ENCODE data around the gene TRERF1. TPM values are rescaled to one million over a fixed set of nuclear protein-coding genes. Genes with fewer than 3 reads are reported as not detected.
"Not testable (repeated sequence)": the region's sequence is repeated elsewhere in the genome, so short reads cannot be mapped to it uniquely, and the experiment has no call there.

Gene TRERF1
- polyA plus RNA-seq, 4 donors = 12.7 to 18.7 (median 16.3) TPM

GRCh38 chr6:42202131-42202915, 249.4 kb downstream of the TRERF1 start:
- DNase-seq (ENCODE audit: low read depth in 4 of 4, low spot score in 3 of 4) = not testable (repeated sequence)

- DNase-seq (ENCODE audit: low read depth in 4 of 4, low spot score in 3 of 4) = no peak
Observed at GRCh38 chr6:42201382-42201781, 250.3 kb downstream of the TRERF1 start.

- DNase-seq (ENCODE audit: low read depth in 4 of 4, low spot score in 3 of 4) = no peak
Observed at GRCh38 chr6:42200035-42200434, 251.7 kb downstream of the TRERF1 start.

GRCh38 chr6:42199106-42199981, 252.4 kb downstream of the TRERF1 start:
- DNase-seq (ENCODE audit: low read depth in 4 of 4, low spot score in 3 of 4) = no peak

GRCh38 chr6:42197555-42198362, 254.0 kb downstream of the TRERF1 start:
- DNase-seq (ENCODE audit: low read depth in 4 of 4, low spot score in 3 of 4) = no peak

- DNase-seq (ENCODE audit: low read depth in 4 of 4, low spot score in 3 of 4) = no peak
Observed at GRCh38 chr6:42195415-42195814, 256.3 kb downstream of the TRERF1 start.

- DNase-seq (ENCODE audit: low read depth in 4 of 4, low spot score in 3 of 4) = no peak
Observed at GRCh38 chr6:42194056-42194455, 257.7 kb downstream of the TRERF1 start.

GRCh38 chr6:42193491-42193894, 258.2 kb downstream of the TRERF1 start:
- no peak for DNase-seq (ENCODE audit: low read depth in 4 of 4, low spot score in 3 of 4)

- DNase-seq (ENCODE audit: low read depth in 4 of 4, low spot score in 3 of 4) = not testable (repeated sequence)
Observed at GRCh38 chr6:42192385-42192784, 259.3 kb downstream of the TRERF1 start.

GRCh38 chr6:42190554-42191183, 261.1 kb downstream of the TRERF1 start:
- DNase-seq (ENCODE audit: low read depth in 4 of 4, low spot score in 3 of 4) = no peak

- DNase-seq (ENCODE audit: low read depth in 4 of 4, low spot score in 3 of 4) = no peak
Observed at GRCh38 chr6:42188406-42188805, 263.3 kb downstream of the TRERF1 start.

GRCh38 chr6:42185597-42185996, 266.1 kb downstream of the TRERF1 start:
- peak; percentile 47 to 58 (median 52) for DNase-seq (ENCODE audit: low read depth in 4 of 4, low spot score in 3 of 4)

GRCh38 chr6:42184475-42184874, 267.3 kb downstream of the TRERF1 start:
- no peak for DNase-seq (ENCODE audit: low read depth in 4 of 4, low spot score in 3 of 4)

- DNase-seq (ENCODE audit: low read depth in 4 of 4, low spot score in 3 of 4) = no peak
Observed at GRCh38 chr6:42182101-42182500, 269.6 kb downstream of the TRERF1 start.

- no peak for DNase-seq (ENCODE audit: low read depth in 4 of 4, low spot score in 3 of 4)
Observed at GRCh38 chr6:42179945-42180313, 271.8 kb downstream of the TRERF1 start.

- no peak for DNase-seq (ENCODE audit: low read depth in 4 of 4, low spot score in 3 of 4)
Observed at GRCh38 chr6:42179261-42179944, 272.3 kb downstream of the TRERF1 start.

- DNase-seq (ENCODE audit: low read depth in 4 of 4, low spot score in 3 of 4) = no peak
Observed at GRCh38 chr6:42177514-42178364, 274.0 kb downstream of the TRERF1 start.

- DNase-seq (ENCODE audit: low read depth in 4 of 4, low spot score in 3 of 4) = no peak
Observed at GRCh38 chr6:42176981-42177380, 274.7 kb downstream of the TRERF1 start.

- DNase-seq (ENCODE audit: low read depth in 4 of 4, low spot score in 3 of 4) = no peak
Observed at GRCh38 chr6:42175860-42176259, 275.9 kb downstream of the TRERF1 start.
